UCSD-AML1 (cell line): ENCODE data around the gene TRIM48.
"Not testable (repeated sequence)": the region's sequence is repeated elsewhere in the genome, so short reads cannot be mapped to it uniquely, and the experiment has no call there.

Experiments used
- DNase-seq: peaks from one replicate; lab custom pipeline; 2025; ENCODE audit not compliant: unreplicated experiment; lab: John Stamatoyannopoulos, UW

Gene TRIM48, protein sequence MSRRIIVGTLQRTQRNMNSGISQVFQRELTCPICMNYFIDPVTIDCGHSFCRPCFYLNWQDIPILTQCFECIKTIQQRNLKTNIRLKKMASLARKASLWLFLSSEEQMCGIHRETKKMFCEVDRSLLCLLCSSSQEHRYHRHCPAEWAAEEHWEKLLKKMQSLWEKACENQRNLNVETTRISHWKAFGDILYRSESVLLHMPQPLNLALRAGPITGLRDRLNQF

DNA sequence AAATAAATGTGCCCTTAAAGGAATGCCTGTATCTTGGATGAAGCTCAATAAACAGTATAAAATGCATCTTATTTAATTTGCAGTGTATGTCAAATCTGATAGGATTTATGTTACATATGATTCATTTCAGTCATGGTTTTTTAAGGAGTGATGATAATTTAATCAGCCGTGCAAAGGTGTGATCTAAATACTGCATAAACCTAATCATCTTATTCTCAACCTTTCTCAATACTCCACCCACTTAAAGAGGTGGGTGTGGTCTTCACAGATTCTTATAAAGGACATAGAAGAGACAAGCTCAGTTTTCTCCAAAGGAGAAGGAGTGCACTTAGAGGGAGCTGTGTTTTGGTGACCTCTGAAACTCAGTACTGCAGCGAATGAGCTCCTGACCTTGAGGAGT lies at the start of gene TRIM48:
TRIM48 (plus strand) TSS at position 301 of the 400 bp plus-strand sequence. CDS start 113 bp downstream, outside the sequence.
- DNase-seq = not testable (repeated sequence)

DNA sequence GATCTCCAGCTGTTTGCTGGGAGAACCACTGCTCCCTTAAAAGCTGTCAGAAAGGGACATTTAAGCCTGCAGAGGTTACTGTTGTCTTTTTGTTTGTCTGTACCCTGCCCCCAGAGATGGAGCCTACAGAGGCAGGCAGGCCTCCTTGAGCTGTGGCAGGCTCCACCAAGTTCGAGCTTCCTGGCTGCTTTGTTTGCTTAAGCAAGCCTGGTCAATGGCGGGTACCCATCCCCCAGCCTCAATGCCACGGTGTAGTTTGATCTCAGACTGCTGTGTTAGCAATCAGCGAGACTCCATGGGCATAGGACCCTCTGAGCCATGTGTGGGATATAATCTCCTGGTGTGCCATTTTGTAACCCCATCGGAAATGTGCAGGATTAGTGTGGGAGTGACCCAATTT lies 23.6 kb upstream of the TRIM48 start:
- not testable (repeated sequence) for DNase-seq

DNA sequence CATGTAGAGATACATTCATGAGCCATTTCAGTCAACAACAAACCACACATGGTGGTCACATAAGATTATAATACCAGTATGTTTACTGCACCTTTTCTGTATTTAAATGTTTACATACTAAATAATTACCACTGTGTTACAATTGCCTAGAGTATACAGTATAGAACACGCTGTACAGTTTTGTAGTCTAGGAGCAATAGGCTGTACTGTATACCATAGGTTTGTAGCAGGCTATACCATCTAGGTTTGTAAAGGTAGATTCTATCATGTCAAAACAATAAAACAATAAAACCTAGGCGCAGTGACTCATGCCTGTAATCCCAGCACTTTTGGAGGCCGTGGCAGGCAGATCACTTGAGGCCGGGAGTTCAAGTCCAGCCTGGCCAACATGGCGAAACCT lies 1.1 kb downstream of the TRIM48 start:
- DNase-seq = no peak
